Measurements from ENCODE around the gene CCDC33.
A peak's percentile ranks its signal among the peaks of the same experiment; 100 is the strongest.

The CCDC33 gene

DNA sequence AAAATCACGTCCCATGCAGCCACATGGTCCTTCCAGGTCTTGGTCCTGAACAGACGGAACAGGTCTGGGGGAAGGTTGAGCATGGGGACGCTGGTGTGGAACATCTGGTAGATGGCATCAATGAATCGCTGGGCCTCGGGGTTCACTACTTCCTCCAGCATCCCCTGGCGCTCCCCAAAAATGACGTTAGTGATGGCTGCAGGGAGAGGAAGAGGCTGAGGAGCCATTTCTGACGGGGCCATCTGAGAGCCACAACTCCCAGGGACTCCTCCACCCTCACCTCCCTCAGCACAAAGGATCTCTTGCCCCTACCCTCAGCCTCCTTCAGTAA is 107.6 kb downstream of the CCDC33 start:
- H3K36me3 ChIP-seq (replicated peaks in 1 of 2; ENCODE audit: control insufficient read depth in 2 of 2, insufficient read depth in 2 of 2, low read length in 2 of 2) = no peaks in the 10 kb centered on the region
- H2BK120ac ChIP-seq (ENCODE audit: low read depth, low read length) = no peak overlapping the region
- no peak overlapping the region for H4K8ac ChIP-seq (ENCODE audit: low read depth, low read length)
- H3K23ac ChIP-seq (ENCODE audit: low read depth, low read length, poor library complexity) = no peak overlapping the region
- H3K9ac ChIP-seq (ENCODE audit: low read depth, low read length, poor library complexity) = no peak overlapping the region
- peak overlapping the region; percentile 51 for H3K18ac ChIP-seq (ENCODE audit: low read length)
- no peaks in the 10 kb centered on the region for H3K79me1 ChIP-seq (ENCODE audit: low read depth, low read length)
- DNase-seq (ENCODE audit: low spot score) = no peak
- no peak overlapping the region for H3K4me2 ChIP-seq (ENCODE audit: insufficient read depth, low read length, poor library complexity, severe bottlenecking)
- H2AK5ac ChIP-seq (ENCODE audit: low read depth, low read length) = no peak overlapping the region
- H2BK15ac ChIP-seq (ENCODE audit: low read length) = no peak overlapping the region
- H2BK5ac ChIP-seq (ENCODE audit: low read length) = no peak overlapping the region
- no peak overlapping the region for H3K14ac ChIP-seq (ENCODE audit: low read length)
- no peak overlapping the region for H2BK12ac ChIP-seq (ENCODE audit: low read length)
- H4K91ac ChIP-seq (ENCODE audit: low read depth, low read length, poor library complexity) = no peak overlapping the region
- no peak overlapping the region for H3K27ac ChIP-seq (replicated peaks; ENCODE audit: low read length)
- H3K9me3 ChIP-seq (replicated peaks in 1 of 2; ENCODE audit: control insufficient read depth in 2 of 2, insufficient read depth in 1 of 2, low read depth in 1 of 2, low read length in 2 of 2) = peaks cover 0 to 4% of the 10 kb centered on the region in 2 donors
- no peak overlapping the region for H2AFZ ChIP-seq (ENCODE audit: low read length)
- no peak overlapping the region for H3K4ac ChIP-seq (ENCODE audit: low read length)
- peaks cover 0 to 3% (median 0%) of the 10 kb centered on the region in 3 experiments for H3K27me3 ChIP-seq (ENCODE audit: control insufficient read depth in 3 of 3, insufficient read depth in 3 of 3, low read depth in 1 of 3, low read length in 3 of 3)
- peaks cover 2 to 6% of the 10 kb centered on the region in 2 donors for H3K4me1 ChIP-seq (ENCODE audit: control insufficient read depth in 2 of 2, insufficient read depth in 1 of 2, low read depth in 1 of 2, low read length in 2 of 2)
- WGBS, 2 donors (ENCODE audit: extremely low coverage in 2 of 2, insufficient read length in 2 of 2, insufficient replicate concordance in 1 of 2) = no CpG with 5 or more reads among the region's 8 CpGs
- no peak overlapping the region for H3K4me3 ChIP-seq (ENCODE audit: low read length in 2 of 2)

DNA sequence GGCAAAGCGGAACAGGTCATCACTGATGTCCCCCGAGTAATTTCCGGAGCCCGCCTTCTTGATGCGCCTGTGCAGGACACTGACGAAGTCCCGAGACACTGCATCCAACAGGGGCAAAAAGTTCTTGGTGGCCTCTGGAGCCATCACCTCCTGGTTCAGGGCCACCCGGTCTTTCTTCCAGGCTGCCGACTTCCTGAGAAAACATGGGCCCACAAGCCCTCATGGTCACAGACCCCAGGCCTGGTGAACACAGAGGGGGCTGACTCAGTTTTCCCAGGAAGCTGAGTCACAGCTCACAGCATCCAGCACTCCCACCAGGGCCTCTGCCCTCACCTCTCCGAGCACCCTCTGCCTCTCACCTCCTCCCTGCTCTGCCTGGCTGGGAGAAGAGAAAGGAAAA is 108.9 kb downstream of the CCDC33 start:
- H3K9ac ChIP-seq (ENCODE audit: low read depth, low read length, poor library complexity) = no peak overlapping the region

DNA sequence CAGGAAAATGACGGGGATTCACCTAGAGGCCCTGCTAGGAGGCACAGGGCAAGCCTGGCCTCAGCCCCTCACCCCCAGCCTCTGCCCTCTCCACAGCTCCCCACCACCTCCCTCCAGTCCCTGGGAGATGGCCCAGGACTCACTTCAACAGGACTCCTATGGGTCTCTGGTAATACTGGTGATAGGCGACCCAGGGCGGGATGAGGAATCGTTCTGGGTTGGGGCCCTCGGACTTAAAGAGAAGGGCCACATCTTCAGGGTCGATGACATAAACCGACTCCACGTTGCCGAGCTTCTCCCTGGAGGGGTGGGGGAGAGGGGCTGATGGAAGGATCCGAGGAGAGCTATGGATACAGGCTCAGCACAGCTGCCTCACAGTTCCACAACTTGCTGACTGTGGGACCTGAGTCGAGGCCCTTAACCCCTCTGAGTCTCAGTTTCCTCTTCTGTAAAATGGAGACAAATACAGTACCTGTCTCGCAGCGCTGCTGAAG is 111.7 kb downstream of the CCDC33 start:
- Histone ChIP-seq H2AK5ac (ENCODE audit: low read depth, low read length) (peak overlapping the region; percentile 15), H2BK120ac (ENCODE audit: low read depth, low read length) (no peak overlapping the region), H2BK15ac (ENCODE audit: low read length) (no peak overlapping the region), H3K27ac (replicated peaks; ENCODE audit: low read length) (no peak overlapping the region), H2BK5ac (ENCODE audit: low read length) (no peak overlapping the region), H3K79me1 (ENCODE audit: low read depth, low read length) (no peaks in the 10 kb centered on the region), H3K18ac (ENCODE audit: low read length) (no peak overlapping the region), H3K4me1 (ENCODE audit: control insufficient read depth in 2 of 2, insufficient read depth in 1 of 2, low read depth in 1 of 2, low read length in 2 of 2) (peaks cover 2 to 6% of the 10 kb centered on the region in 2 donors), H3K9ac (ENCODE audit: low read depth, low read length, poor library complexity) (no peak overlapping the region), H2BK12ac (ENCODE audit: low read length) (no peak overlapping the region), H3K4ac (ENCODE audit: low read length) (no peak overlapping the region), H2AFZ (ENCODE audit: low read length) (no peak overlapping the region), H3K14ac (ENCODE audit: low read length) (no peak overlapping the region), H3K27me3 (ENCODE audit: control insufficient read depth in 3 of 3, insufficient read depth in 3 of 3, low read depth in 1 of 3, low read length in 3 of 3) (peaks cover 0 to 5% (median 0%) of the 10 kb centered on the region in 3 experiments), H3K9me3 (replicated peaks in 1 of 2; ENCODE audit: control insufficient read depth in 2 of 2, insufficient read depth in 1 of 2, low read depth in 1 of 2, low read length in 2 of 2) (peaks cover 0 to 4% of the 10 kb centered on the region in 2 donors), H3K4me3 (ENCODE audit: low read length in 2 of 2) (no peak overlapping the region), H3K4me2 (ENCODE audit: insufficient read depth, low read length, poor library complexity, severe bottlenecking) (no peak overlapping the region), H3K23ac (ENCODE audit: low read depth, low read length, poor library complexity) (no peak overlapping the region), H3K36me3 (replicated peaks in 1 of 2; ENCODE audit: control insufficient read depth in 2 of 2, insufficient read depth in 2 of 2, low read length in 2 of 2) (no peaks in the 10 kb centered on the region), H4K8ac (ENCODE audit: low read depth, low read length) (no peak overlapping the region), H4K91ac (ENCODE audit: low read depth, low read length, poor library complexity) (no peak overlapping the region)
- no CpG with 5 or more reads among the region's 13 CpGs for WGBS, 2 donors (ENCODE audit: extremely low coverage in 2 of 2, insufficient read length in 2 of 2, insufficient replicate concordance in 1 of 2)
- DNase-seq (ENCODE audit: low spot score) = no peak

More for the DNA sequence above, 108.9 kb downstream of the CCDC33 start:
- no peak for DNase-seq (ENCODE audit: low spot score)
- H3K4me3 ChIP-seq (ENCODE audit: low read length in 2 of 2) = no peak overlapping the region
- no peak overlapping the region for H4K91ac ChIP-seq (ENCODE audit: low read depth, low read length, poor library complexity)
- H3K23ac ChIP-seq (ENCODE audit: low read depth, low read length, poor library complexity) = no peak overlapping the region
- peak overlapping the region; percentile 66 for H2AFZ ChIP-seq (ENCODE audit: low read length)
- WGBS, 2 donors (ENCODE audit: extremely low coverage in 2 of 2, insufficient read length in 2 of 2, insufficient replicate concordance in 1 of 2) = no CpG with 5 or more reads among the region's 10 CpGs
- H4K8ac ChIP-seq (ENCODE audit: low read depth, low read length) = no peak overlapping the region
- H2BK15ac ChIP-seq (ENCODE audit: low read length) = no peak overlapping the region
- peak overlapping the region; percentile 46 for H3K18ac ChIP-seq (ENCODE audit: low read length)
- no peak overlapping the region for H3K4ac ChIP-seq (ENCODE audit: low read length)
- H2BK12ac ChIP-seq (ENCODE audit: low read length) = peak overlapping the region; percentile 33
- H3K4me1 ChIP-seq (ENCODE audit: control insufficient read depth in 2 of 2, insufficient read depth in 1 of 2, low read depth in 1 of 2, low read length in 2 of 2) = peaks cover 2 to 6% of the 10 kb centered on the region in 2 donors
- H3K4me2 ChIP-seq (ENCODE audit: insufficient read depth, low read length, poor library complexity, severe bottlenecking) = no peak overlapping the region
- H2BK5ac ChIP-seq (ENCODE audit: low read length) = no peak overlapping the region
- no peaks in the 10 kb centered on the region for H3K36me3 ChIP-seq (replicated peaks in 1 of 2; ENCODE audit: control insufficient read depth in 2 of 2, insufficient read depth in 2 of 2, low read length in 2 of 2)
- H3K14ac ChIP-seq (ENCODE audit: low read length) = no peak overlapping the region
- no peaks in the 10 kb centered on the region for H3K79me1 ChIP-seq (ENCODE audit: low read depth, low read length)
- H3K27ac ChIP-seq (replicated peaks; ENCODE audit: low read length) = peak overlapping the region; percentile 51
- peak overlapping the region; percentile 51 for H2AK5ac ChIP-seq (ENCODE audit: low read depth, low read length)
- H3K27me3 ChIP-seq (ENCODE audit: control insufficient read depth in 3 of 3, insufficient read depth in 3 of 3, low read depth in 1 of 3, low read length in 3 of 3) = peaks cover 0 to 5% (median 0%) of the 10 kb centered on the region in 3 experiments
- no peak overlapping the region for H2BK120ac ChIP-seq (ENCODE audit: low read depth, low read length)
- peaks cover 0 to 4% of the 10 kb centered on the region in 2 donors for H3K9me3 ChIP-seq (replicated peaks in 1 of 2; ENCODE audit: control insufficient read depth in 2 of 2, insufficient read depth in 1 of 2, low read depth in 1 of 2, low read length in 2 of 2)

DNA sequence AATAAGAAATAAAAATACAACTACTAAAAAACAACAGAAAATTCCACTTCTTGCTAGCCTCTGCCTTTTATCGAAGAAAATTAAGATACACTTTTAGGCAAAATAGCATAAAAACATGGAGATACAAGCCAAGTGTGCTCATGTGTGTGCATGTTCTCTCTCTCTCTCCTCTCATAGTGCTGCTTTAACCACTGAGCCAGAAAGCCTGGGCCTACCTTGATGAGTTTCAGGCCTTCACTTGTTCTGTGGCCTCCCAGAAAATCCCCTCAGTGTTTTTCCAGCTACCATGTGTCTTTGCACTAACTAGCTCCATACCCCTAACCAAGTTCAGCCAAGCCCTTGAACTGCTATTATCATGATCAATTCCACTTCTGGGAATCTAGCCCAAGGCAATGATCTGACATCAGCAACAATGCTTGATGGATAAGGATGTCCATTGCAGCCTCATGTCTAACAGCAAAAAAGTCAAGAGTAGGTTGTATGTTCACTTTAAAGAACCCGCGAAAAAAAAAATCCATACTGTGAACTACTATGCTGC is 113.2 kb downstream of the CCDC33 start:
- no peak for DNase-seq (ENCODE audit: low spot score)
- Histone ChIP-seq H2BK12ac (ENCODE audit: low read length) (no peak overlapping the region), H3K27ac (replicated peaks; ENCODE audit: low read length) (no peak overlapping the region), H4K8ac (ENCODE audit: low read depth, low read length) (no peak overlapping the region), H3K9ac (ENCODE audit: low read depth, low read length, poor library complexity) (no peak overlapping the region), H3K4ac (ENCODE audit: low read length) (no peak overlapping the region), H3K4me1 (ENCODE audit: control insufficient read depth in 2 of 2, insufficient read depth in 1 of 2, low read depth in 1 of 2, low read length in 2 of 2) (peaks cover 2 to 6% of the 10 kb centered on the region in 2 donors), H3K36me3 (replicated peaks in 1 of 2; ENCODE audit: control insufficient read depth in 2 of 2, insufficient read depth in 2 of 2, low read length in 2 of 2) (no peaks in the 10 kb centered on the region), H2AFZ (ENCODE audit: low read length) (no peak overlapping the region), H2AK5ac (ENCODE audit: low read depth, low read length) (no peak overlapping the region), H3K18ac (ENCODE audit: low read length) (no peak overlapping the region), H2BK5ac (ENCODE audit: low read length) (no peak overlapping the region), H3K14ac (ENCODE audit: low read length) (no peak overlapping the region), H3K79me1 (ENCODE audit: low read depth, low read length) (no peaks in the 10 kb centered on the region), H3K23ac (ENCODE audit: low read depth, low read length, poor library complexity) (no peak overlapping the region), H3K4me2 (ENCODE audit: insufficient read depth, low read length, poor library complexity, severe bottlenecking) (no peak overlapping the region), H3K9me3 (replicated peaks in 1 of 2; ENCODE audit: control insufficient read depth in 2 of 2, insufficient read depth in 1 of 2, low read depth in 1 of 2, low read length in 2 of 2) (no peaks in the 10 kb centered on the region), H4K91ac (ENCODE audit: low read depth, low read length, poor library complexity) (no peak overlapping the region), H3K27me3 (ENCODE audit: control insufficient read depth in 3 of 3, insufficient read depth in 3 of 3, low read depth in 1 of 3, low read length in 3 of 3) (peaks cover 0 to 5% (median 0%) of the 10 kb centered on the region in 3 experiments), H2BK15ac (ENCODE audit: low read length) (no peak overlapping the region), H2BK120ac (ENCODE audit: low read depth, low read length) (no peak overlapping the region), H3K4me3 (ENCODE audit: low read length in 2 of 2) (no peak overlapping the region)
- no CpG with 5 or more reads among the region's 3 CpGs for WGBS, 2 donors (ENCODE audit: extremely low coverage in 2 of 2, insufficient read length in 2 of 2, insufficient replicate concordance in 1 of 2)
